ENCODE results near the gene AASS.

GRCh38 chr7:122070834-122071233 lies 73.2 kb downstream of the AASS start:
- TF ChIP-seq CTCF (IDR thresholded peaks at IDR 0.05) (no peak), POLR2A (IDR thresholded peaks at IDR 0.05) (no peak), POLR2AphosphoS5 (IDR thresholded peaks at IDR 0.05; ENCODE audit: insufficient read depth in 1 of 2, low read depth in 1 of 2) (no peak)

All from vagina (tissue), 2 donors.